ENCODE measurements around the gene VSTM2B.

The VSTM2B gene

DNA sequence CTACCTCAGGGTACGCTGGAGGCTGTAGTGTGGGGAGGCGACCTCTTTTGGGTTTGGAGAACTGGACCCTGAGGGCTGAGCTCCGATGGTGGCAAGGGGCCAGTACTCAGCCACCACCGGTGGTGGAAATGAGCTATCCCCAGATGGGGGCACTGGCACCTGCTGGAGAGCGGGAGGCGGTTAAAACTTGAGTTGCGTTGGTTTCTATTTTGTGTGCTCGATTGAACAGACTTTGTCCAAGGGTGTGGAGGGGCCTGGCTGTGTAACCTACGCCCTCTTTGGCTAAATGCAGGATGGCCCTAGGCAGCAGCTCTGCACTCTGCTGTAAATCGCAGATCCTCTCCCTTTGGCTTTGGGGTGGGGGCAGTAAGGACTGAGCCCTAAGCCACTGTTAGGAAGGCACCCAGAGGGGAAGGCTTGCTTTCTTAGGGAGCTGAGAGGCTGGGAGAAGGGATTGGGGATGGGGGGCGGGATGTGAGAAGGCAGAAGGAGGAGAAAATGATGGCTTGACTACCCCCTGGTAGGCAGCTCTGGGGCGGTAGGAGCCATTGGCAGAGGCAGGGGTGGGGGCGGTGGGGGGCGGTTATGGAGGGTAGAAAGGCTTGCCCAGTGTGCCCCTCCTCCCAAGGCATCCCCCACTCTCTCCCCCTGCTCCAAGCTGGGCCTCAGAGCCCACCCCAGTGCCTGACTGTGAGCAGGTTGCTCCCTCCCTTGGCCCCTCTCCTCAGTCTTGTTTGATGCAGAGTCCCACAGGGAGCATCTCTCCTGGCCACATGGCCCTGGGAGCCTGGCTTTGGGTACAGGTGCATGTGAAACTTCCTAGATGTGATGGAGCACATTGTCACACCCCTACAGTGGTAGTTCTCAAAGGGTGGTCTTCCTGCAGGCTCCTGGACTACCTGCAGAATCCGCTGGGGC, 5.0 kb downstream of the VSTM2B start:
- Histone ChIP-seq H3K4me1 (ENCODE audit: control insufficient read depth, insufficient read depth, low read length) (peaks cover 12% of the 10 kb centered on the region), H3K4me3 (ENCODE audit: insufficient read depth, low read depth, low read length) (peak overlapping the region; percentile 27), H3K9me3 (ENCODE audit: control insufficient read depth, low read length) (no peaks in the 10 kb centered on the region), H3K27ac (ENCODE audit: insufficient read depth, low read depth, low read length, poor library complexity, severe bottlenecking) (no peak overlapping the region), H3K27me3 (ENCODE audit: control insufficient read depth, insufficient read depth, low read length, poor library complexity, severe bottlenecking) (peaks cover 60% of the 10 kb centered on the region), H3K36me3 (ENCODE audit: control insufficient read depth, insufficient read depth, low read length) (no peaks in the 10 kb centered on the region)
- WGBS, 2 experiments, result 35 to 36% methylated on average over 15 of the region's 15 CpGs

GRCh38 chr19:29531458-29532025, 5.7 kb downstream of the VSTM2B start:
- 70 to 71% methylated on average over 7 of the region's 7 CpGs for WGBS, 2 experiments
- Histone ChIP-seq H3K4me1 (ENCODE audit: control insufficient read depth, insufficient read depth, low read length) (peaks cover 12% of the 10 kb centered on the region), H3K27me3 (ENCODE audit: control insufficient read depth, insufficient read depth, low read length, poor library complexity, severe bottlenecking) (peaks cover 53% of the 10 kb centered on the region), H3K27ac (ENCODE audit: insufficient read depth, low read depth, low read length, poor library complexity, severe bottlenecking) (no peak overlapping the region), H3K4me3 (ENCODE audit: insufficient read depth, low read depth, low read length) (no peak overlapping the region), H3K9me3 (ENCODE audit: control insufficient read depth, low read length) (no peaks in the 10 kb centered on the region), H3K36me3 (ENCODE audit: control insufficient read depth, insufficient read depth, low read length) (no peaks in the 10 kb centered on the region)

- H3K4me3 ChIP-seq (ENCODE audit: insufficient read depth, low read depth, low read length), result no peak overlapping the region
- no peaks in the 10 kb centered on the region for H3K36me3 ChIP-seq (ENCODE audit: control insufficient read depth, insufficient read depth, low read length)
- H3K9me3 ChIP-seq (ENCODE audit: control insufficient read depth, low read length), result no peaks in the 10 kb centered on the region
- peaks cover 47% of the 10 kb centered on the region for H3K27me3 ChIP-seq (ENCODE audit: control insufficient read depth, insufficient read depth, low read length, poor library complexity, severe bottlenecking)
- WGBS, 2 experiments, result 82 to 86% methylated on average over 8 of the region's 8 CpGs
- no peak overlapping the region for H3K27ac ChIP-seq (ENCODE audit: insufficient read depth, low read depth, low read length, poor library complexity, severe bottlenecking)
- peaks cover 12% of the 10 kb centered on the region for H3K4me1 ChIP-seq (ENCODE audit: control insufficient read depth, insufficient read depth, low read length)
These were observed 6.3 kb downstream of the VSTM2B start for GRCh38 chr19:29532097-29532496.

- H3K27ac ChIP-seq (ENCODE audit: insufficient read depth, low read depth, low read length, poor library complexity, severe bottlenecking), result no peak overlapping the region
- H3K4me3 ChIP-seq (ENCODE audit: insufficient read depth, low read depth, low read length), result no peak overlapping the region
- no peaks in the 10 kb centered on the region for H3K36me3 ChIP-seq (ENCODE audit: control insufficient read depth, insufficient read depth, low read length)
- 91 to 94% methylated on average over 3 of the region's 3 CpGs for WGBS, 2 experiments
- peaks cover 12% of the 10 kb centered on the region for H3K4me1 ChIP-seq (ENCODE audit: control insufficient read depth, insufficient read depth, low read length)
- H3K27me3 ChIP-seq (ENCODE audit: control insufficient read depth, insufficient read depth, low read length, poor library complexity, severe bottlenecking), result peaks cover 39% of the 10 kb centered on the region
- H3K9me3 ChIP-seq (ENCODE audit: control insufficient read depth, low read length), result no peaks in the 10 kb centered on the region
These were observed 7.2 kb downstream of the VSTM2B start for GRCh38 chr19:29532956-29533355.

DNA sequence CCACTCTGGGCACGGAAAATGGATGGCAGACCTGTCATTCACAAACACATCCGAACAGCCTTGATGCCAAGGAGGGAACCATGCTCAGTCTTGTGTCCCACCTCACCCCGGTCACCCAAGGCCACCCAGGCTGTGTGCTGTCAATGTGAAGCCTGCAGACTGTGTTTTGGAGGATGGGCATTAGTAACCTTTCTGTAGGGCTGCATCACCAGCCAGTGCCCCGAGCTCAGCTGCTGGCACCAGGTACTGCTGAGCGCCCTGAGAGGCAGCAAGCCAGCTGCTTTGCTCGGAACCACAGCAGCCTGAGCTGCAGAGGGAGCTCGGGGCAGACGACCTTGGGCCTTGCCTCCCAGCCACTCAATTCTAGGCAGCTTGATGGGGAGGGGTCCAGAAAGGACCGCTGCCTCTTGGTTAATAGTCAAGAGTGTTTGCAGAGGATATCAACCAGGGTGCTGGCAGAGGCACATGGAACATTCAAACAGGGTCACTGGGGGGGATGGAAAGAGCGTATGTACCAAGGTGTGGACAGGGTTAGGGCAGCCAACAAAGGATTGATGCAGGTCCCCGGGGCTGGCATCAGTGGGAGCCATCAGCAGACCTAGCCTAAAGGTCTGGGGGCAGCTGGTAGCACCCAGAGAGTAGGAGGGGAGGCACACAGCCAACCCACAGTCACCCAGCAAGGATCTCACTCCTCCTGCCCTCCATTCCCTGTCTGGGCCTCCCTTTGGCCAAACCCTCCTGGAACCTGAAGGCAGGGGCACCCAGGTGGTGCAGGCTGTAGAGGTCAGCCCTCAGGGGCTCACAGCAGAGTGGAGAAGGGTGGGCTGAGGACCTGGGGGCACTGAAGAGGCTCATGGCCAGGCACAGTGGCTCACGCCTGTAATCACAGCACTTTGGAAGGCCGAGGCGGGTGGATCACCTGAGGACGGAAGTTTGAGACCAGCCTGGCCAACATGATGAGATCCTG, 8.1 kb downstream of the VSTM2B start:
- 90 to 91% methylated on average over 15 of the region's 15 CpGs for WGBS, 2 experiments
- Histone ChIP-seq H3K27me3 (ENCODE audit: control insufficient read depth, insufficient read depth, low read length, poor library complexity, severe bottlenecking) (peaks cover 30% of the 10 kb centered on the region), H3K27ac (ENCODE audit: insufficient read depth, low read depth, low read length, poor library complexity, severe bottlenecking) (no peak overlapping the region), H3K36me3 (ENCODE audit: control insufficient read depth, insufficient read depth, low read length) (no peaks in the 10 kb centered on the region), H3K9me3 (ENCODE audit: control insufficient read depth, low read length) (no peaks in the 10 kb centered on the region), H3K4me1 (ENCODE audit: control insufficient read depth, insufficient read depth, low read length) (peaks cover 11% of the 10 kb centered on the region), H3K4me3 (ENCODE audit: insufficient read depth, low read depth, low read length) (no peak overlapping the region)

DNA sequence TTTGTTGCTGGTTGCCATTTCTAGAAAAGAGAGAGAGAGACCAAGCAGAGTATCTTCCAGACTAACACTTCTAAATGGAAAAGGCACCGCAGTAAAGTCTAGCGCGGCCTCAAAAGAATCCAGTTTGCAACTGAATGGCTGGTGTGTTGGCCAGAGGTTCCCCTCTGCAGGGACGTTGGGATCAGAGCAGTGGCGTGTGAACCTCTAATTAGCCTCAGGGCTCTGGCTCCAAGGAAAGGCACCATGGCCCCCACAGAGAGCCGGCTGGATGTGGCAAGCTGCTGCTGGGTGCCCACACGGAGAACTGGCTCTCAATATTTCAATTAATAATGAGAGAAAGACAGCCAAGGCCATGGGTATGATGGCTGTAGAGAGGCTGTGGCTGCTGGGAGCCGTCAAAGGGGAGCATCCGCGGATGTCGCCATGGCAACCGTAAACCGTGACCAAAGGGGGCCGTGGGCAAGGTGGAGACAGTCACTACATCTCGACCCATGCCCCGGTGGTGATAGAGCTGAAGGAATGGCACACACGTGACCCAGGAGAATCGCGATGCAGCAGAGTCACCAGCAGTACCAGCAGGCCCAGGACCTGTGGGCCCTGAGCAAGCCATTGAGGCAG, 9.5 kb downstream of the VSTM2B start:
- Histone ChIP-seq H3K27me3 (ENCODE audit: control insufficient read depth, insufficient read depth, low read length, poor library complexity, severe bottlenecking) (peaks cover 15% of the 10 kb centered on the region), H3K36me3 (ENCODE audit: control insufficient read depth, insufficient read depth, low read length) (no peaks in the 10 kb centered on the region), H3K4me3 (ENCODE audit: insufficient read depth, low read depth, low read length) (no peak overlapping the region), H3K9me3 (ENCODE audit: control insufficient read depth, low read length) (no peaks in the 10 kb centered on the region), H3K4me1 (ENCODE audit: control insufficient read depth, insufficient read depth, low read length) (peaks cover 6% of the 10 kb centered on the region), H3K27ac (ENCODE audit: insufficient read depth, low read depth, low read length, poor library complexity, severe bottlenecking) (no peak overlapping the region)
- 62 to 63% methylated on average over 19 of the region's 19 CpGs for WGBS, 2 experiments

- peaks cover 8% of the 10 kb centered on the region for H3K27me3 ChIP-seq (ENCODE audit: control insufficient read depth, insufficient read depth, low read length, poor library complexity, severe bottlenecking)
- no peak overlapping the region for H3K4me3 ChIP-seq (ENCODE audit: insufficient read depth, low read depth, low read length)
- H3K9me3 ChIP-seq (ENCODE audit: control insufficient read depth, low read length), result no peaks in the 10 kb centered on the region
- WGBS, 2 experiments, result 88 to 90% methylated on average over 4 of the region's 4 CpGs
- no peaks in the 10 kb centered on the region for H3K36me3 ChIP-seq (ENCODE audit: control insufficient read depth, insufficient read depth, low read length)
- no peak overlapping the region for H3K27ac ChIP-seq (ENCODE audit: insufficient read depth, low read depth, low read length, poor library complexity, severe bottlenecking)
- H3K4me1 ChIP-seq (ENCODE audit: control insufficient read depth, insufficient read depth, low read length), result peaks cover 3% of the 10 kb centered on the region
These were observed 10.3 kb downstream of the VSTM2B start for GRCh38 chr19:29535984-29536508.

- peaks cover 3% of the 10 kb centered on the region for H3K4me1 ChIP-seq (ENCODE audit: control insufficient read depth, insufficient read depth, low read length)
- no peaks in the 10 kb centered on the region for H3K27me3 ChIP-seq (ENCODE audit: control insufficient read depth, insufficient read depth, low read length, poor library complexity, severe bottlenecking)
- WGBS, 2 experiments, result 84 to 85% methylated on average over 7 of the region's 7 CpGs
- no peaks in the 10 kb centered on the region for H3K9me3 ChIP-seq (ENCODE audit: control insufficient read depth, low read length)
- H3K27ac ChIP-seq (ENCODE audit: insufficient read depth, low read depth, low read length, poor library complexity, severe bottlenecking), result no peak overlapping the region
- H3K36me3 ChIP-seq (ENCODE audit: control insufficient read depth, insufficient read depth, low read length), result no peaks in the 10 kb centered on the region
- no peak overlapping the region for H3K4me3 ChIP-seq (ENCODE audit: insufficient read depth, low read depth, low read length)
These were observed 11.4 kb downstream of the VSTM2B start for GRCh38 chr19:29537181-29537580.

- Histone ChIP-seq H3K9me3 (ENCODE audit: control insufficient read depth, low read length) (no peaks in the 10 kb centered on the region), H3K36me3 (ENCODE audit: control insufficient read depth, insufficient read depth, low read length) (no peaks in the 10 kb centered on the region), H3K4me1 (ENCODE audit: control insufficient read depth, insufficient read depth, low read length) (peaks cover 3% of the 10 kb centered on the region), H3K4me3 (ENCODE audit: insufficient read depth, low read depth, low read length) (no peak overlapping the region), H3K27me3 (ENCODE audit: control insufficient read depth, insufficient read depth, low read length, poor library complexity, severe bottlenecking) (no peaks in the 10 kb centered on the region), H3K27ac (ENCODE audit: insufficient read depth, low read depth, low read length, poor library complexity, severe bottlenecking) (no peak overlapping the region)
- 92 to 94% methylated on average over 11 of the region's 11 CpGs for WGBS, 2 experiments
These were observed 11.8 kb downstream of the VSTM2B start for GRCh38 chr19:29537601-29538000.
